Kidney capillary endothelial cell (primary cell): ENCODE measurements around the gene SOCS7.

ENCODE experiments used
- DNase-seq: peaks from one replicate; pipeline ENCODE4 v3.0.0-alpha.2; 2018; ENCODE audit warnings: low spot score

The SOCS7 gene

DNA sequence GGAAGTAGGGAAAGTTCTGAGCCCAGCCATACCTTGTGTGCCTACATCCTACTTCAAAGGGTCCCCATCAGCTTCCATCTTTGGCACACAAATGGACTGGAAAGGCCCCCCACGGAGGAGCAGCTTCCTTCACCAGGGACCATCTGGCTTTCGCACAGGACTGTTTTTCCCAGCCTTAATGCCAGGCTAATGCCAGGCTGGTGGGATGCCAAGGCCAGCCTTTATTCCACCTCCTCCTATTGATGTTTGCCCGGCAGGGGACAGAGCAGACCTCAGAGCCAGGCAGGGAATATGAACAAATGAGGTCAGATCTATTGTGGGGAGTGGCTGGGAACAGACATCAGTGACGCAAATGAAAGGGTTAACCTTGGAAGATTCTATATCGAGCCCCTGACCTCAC, 13.6 kb upstream of the SOCS7 start:
- no peak for DNase-seq

DNA sequence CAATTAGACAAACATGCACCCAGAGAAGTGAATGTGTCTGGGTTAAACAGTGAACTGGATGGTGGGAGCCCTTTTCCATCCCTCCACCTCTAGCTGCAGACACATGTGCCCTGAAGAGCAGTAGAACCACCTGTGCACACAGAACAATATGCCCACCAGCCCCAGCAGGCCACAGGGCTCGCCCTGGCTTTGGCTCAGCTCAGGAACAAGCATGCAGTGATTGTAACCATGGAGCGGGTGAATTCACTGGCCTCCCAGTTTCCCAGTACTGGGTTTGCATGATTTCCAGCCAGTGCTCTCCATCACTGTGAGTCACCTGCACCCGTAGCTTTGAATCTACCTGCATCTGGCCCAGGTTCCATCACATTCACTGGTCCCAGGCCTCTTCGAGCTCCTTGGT, 13.1 kb upstream of the SOCS7 start:
- no peak for DNase-seq

DNA sequence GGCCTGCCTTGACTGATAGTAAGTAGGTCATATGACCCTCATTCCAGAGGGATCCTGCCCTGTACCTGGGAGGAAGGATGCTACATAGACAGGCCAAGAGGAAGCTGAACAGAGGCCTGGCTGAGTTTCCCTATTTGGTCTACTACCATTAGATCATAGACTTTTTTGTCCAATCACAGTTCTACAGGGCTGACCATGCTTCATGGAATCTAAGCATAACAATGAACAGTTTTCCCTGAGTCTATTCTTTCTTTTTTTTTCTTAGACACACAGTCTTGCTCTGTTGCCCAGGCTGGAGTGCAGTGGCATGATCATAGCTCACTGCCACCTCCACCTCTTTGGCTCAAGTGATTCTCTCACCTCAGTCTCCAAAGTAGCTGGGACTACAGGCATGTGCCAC, 11.8 kb upstream of the SOCS7 start:
- no peak for DNase-seq

DNA sequence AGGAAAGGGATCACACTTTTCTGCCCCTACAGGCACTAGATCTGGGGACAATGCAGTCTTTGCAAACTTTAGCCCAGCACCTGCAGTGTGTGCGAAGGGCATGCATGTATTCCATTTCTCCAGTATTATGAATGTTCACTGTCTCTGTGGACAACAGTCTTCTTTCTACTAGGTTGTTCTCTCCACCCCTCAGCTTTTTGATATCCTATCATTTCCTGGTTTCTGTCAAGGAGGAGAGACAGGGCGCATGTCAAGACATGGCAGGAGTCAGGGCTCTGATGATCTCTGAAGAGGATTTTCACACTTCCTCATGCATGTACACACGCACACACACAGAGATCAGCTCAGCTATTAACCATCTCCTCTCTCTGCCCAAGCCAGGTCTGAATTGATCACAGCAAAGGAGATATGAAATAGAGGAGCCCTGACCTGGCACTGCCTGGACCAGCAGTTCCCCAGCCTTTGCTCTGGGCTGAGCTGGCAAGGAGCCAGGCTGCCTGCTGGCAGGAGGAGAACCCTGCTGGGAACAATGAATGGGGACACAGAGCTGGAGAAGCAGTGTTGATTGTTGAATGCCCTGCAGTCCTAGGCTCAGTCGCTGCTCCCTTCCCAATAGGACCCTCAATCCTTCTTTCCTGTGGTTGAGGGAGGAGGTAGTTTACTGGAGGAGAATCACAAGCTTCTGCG, 10.5 kb upstream of the SOCS7 start:
- no peak for DNase-seq

DNA sequence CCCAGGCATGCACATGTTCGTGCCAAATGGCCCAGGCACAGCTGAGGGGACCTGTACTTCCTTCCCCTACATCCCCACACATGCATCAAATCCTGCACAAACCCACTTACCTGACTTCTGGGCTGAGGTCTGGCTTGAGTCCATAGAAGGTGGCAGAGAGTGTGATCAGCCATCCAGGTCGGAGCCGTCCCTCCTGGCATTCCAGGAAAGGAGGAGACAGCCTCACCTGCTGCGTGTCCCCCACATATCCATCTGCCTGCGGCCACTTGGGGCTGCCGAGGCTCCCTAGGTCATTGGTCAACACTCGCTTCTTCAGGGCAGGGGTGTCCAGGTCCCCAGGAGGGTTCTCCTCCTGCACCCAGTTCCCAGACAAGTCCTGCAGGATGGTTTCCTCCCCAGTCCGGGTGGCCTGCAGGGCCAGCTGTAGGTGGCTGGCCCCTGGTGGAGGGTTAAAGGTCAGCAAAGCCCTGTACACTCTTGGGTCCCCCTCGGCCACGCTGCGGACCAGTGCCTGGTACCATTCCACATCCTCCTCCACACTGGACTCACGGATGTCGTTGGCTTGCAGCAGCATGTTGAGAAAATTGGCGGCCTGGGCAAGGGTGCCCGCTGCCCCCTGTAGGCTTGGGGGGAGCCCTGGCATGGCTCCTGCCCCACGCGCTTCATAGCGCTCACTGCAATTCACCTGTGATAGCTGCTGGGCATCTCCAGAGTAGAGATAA, 8.6 kb upstream of the SOCS7 start:
- DNase-seq = no peak

DNA sequence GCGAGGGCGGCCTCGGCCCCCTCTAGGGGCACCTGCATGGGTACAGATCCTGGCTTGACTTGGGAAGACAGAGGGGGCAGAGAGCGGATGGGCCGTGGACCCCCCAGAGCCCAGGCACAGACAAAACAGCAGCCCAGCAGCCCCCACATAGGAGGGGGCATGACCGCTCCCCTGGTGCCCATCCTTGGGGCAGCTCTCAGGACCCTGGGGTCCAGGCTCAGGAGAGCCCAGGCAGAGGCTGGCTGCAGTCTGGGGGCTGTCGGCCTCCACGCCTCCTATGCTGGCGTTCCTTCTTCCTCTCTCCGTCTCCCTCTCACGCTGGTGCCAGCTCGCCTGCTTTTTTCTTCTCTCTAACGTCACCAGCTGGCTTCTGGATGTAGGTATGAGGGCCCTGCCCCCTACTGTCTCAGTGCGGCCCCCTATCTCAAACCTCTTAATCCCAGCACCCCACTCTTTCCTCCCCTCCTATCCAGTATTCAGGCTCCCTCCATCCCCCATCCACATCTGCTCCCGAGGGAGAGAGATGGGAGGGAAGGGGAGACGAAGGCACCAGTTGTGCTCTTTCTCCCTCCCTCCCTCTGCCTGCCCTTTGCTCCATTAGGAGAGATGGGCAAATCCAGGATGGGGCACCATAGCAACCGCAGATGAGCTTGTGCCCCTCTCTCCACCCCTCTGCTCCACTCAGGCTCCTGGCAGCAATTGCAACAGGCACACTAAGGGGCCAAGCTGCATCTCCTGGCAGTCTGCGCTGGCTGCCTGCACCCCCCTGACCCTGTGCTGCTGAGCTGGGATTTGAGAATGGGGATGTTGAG, 7.8 kb upstream of the SOCS7 start, which contains the start of gene GPR179:
Gene GPR179 (minus strand): TSS at position 349 of the 812 bp plus-strand sequence. CDS start 167 bp downstream, at position 182.
- DNase-seq = no peak

DNA sequence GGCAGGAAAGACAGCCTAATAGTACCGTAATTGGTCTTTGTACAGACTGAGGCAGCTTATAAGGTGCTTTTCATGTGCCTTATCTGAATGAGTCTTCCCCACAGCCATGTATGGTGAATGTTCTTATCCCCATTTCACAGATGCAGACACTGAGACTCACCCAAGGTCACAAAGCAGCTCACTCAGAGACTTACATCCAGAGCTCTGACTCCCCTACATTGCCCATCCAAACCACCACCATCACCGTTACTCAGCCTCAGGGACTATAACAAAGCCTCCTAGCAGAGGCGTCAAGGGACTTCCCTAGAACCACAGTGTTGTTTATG, 7.3 kb upstream of the SOCS7 start:
- no peak for DNase-seq

DNA sequence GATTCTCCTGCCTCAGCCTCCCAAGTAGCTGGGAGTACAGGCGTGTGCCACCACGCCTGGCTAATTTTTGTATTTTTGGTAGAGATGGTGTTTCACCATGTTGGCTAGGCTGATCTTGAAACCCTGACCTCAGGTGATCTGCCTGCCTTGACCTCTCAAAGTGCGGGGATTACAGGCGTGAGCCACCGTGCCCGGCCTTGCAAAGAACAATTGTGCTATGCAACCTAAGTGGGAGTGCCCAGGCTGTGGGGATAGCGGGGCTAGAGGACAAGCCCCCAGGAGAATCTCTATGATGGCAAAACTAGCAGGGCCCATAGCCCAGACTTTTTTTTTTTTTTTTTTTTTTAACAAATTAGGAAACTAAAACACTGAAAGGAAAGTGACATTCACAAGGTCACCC, 5.9 kb upstream of the SOCS7 start:
- no peak for DNase-seq

DNA sequence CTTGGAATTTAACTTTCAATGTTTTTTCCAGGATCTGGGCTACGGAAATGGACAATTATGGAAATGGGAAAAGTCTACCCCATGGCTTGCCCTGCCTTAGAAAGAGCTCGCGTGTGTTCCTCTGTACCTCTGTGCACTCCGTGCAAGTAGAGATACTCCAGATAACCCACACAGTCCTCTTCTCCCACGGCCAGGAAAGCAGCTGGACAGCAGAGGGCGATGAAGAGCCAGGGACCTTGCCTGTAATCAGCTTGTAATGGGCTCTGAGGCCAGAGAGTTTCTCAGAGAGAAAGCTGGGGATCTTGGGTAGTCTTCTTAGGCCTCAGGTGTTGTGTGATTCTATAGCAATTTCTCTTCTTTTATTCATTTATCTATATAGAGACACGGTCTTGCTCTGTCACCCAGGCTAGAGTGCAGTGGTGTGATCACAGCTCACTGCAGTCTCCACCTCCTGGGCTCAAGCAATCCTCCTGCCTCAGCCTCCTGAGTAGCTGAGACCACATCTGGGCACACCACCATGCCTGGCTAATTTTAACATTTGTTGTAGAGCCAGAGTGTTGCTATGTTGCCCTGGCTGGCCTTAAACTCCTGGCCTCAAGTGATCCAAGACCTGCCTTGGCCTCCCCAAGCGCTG, 2.4 kb upstream of the SOCS7 start:
- peak; percentile 73 for DNase-seq

DNA sequence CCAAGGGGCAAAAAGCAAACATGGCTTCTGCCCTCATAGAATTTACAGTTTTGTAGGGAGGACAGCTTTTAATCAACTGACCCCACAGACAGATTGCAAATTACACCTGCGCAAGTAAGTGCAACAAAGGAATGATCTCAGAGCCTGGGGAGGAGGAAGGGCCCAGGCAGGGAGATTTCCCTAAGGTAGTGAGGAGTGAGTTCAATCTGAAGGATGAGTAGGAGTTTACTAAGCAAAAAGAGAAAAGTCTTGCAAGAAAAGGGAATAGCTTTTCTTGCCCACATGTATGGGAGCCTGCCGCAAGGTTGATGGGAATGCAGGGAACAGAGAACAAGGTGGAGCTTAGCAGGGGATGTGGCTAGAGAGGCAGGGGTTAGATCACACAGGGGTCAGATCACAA, 1.6 kb upstream of the SOCS7 start:
- DNase-seq = no peak

DNA sequence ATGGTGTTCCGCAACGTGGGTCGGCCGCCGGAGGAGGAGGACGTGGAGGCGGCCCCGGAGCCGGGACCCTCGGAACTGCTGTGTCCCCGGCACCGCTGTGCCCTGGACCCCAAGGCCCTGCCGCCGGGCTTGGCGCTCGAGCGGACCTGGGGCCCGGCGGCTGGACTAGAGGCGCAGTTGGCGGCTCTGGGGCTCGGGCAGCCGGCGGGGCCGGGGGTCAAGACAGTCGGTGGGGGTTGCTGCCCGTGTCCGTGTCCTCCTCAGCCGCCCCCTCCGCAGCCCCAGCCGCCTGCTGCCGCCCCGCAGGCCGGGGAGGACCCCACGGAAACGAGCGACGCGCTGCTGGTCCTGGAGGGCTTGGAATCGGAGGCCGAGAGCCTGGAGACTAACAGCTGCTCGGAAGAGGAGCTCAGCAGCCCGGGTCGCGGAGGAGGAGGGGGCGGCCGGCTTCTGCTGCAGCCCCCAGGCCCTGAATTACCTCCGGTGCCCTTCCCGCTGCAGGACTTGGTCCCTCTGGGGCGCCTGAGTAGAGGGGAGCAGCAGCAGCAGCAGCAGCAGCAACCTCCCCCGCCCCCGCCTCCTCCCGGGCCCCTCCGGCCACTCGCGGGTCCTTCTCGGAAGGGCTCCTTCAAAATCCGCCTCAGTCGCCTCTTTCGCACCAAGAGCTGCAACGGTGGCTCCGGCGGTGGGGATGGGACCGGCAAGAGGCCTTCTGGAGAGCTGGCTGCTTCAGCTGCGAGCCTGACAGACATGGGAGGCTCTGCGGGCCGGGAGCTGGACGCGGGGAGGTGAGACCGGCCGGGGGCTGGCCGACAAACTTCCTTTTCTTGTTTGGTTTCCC, 821 bp downstream of the SOCS7 start:
- peak; percentile 25 for DNase-seq

DNA sequence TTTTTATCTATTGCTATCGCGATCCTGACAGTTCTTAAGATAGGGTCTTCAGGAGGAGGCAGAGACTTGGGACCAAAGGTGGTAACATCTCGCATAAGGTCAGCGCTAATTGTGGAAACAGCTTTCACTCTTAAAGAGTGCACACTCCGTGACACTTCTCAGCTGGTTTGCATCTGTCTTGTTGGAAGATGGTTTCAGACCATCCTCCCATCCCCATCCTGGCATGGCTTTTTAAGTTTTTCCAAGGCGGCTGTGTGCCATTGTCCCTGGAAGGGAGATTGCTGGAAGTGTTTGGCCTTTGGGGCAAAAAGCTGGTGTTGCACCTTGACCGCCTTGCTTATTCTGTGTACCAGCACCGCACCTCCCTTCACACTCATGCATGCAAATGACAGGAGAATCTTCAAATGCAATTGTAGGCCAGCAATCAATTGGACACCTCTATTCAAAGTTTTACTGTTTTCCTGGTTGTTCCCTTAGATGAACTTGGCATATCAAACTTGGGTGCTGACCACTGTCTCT, 1.5 kb downstream of the SOCS7 start:
- no peak for DNase-seq

DNA sequence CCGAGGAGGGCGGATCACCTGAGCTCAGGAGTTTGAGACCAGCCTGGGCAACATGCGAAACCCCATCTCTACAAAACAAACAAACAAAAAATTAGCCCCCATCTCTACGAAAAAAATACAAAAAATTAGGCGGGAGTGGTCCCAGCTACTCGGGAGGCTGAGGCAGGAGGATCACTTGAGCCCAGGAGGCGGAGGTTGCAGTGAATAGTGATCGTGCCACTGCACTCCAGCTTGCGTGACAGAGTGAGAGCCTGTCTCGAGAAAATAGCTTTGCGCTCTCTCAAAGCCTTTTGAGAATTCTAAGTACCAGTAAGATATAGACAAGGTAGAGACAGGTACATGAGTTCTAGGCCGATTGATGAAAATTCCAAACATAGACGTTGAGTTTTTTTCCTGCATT, 2.0 kb downstream of the SOCS7 start:
- DNase-seq = no peak

DNA sequence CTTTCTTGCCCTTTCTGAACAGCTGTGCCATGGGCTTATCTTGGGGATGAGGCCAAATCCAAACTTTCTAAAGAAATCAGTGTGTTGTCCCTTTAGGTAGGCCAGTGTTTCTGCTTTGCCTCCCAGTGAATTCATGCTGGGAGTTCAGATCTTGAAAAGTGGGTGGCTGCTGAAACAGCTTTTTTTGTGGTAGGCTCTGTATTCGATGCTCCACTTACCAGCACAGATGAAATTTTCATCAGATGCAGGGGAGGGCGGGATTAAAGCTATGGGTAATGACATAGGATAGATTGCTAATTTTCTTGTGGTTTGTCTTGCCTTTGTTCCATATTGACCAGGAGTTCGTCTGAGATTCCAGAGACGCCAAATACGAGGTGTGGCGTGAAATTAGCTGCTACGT, 2.8 kb downstream of the SOCS7 start:
- DNase-seq = no peak

DNA sequence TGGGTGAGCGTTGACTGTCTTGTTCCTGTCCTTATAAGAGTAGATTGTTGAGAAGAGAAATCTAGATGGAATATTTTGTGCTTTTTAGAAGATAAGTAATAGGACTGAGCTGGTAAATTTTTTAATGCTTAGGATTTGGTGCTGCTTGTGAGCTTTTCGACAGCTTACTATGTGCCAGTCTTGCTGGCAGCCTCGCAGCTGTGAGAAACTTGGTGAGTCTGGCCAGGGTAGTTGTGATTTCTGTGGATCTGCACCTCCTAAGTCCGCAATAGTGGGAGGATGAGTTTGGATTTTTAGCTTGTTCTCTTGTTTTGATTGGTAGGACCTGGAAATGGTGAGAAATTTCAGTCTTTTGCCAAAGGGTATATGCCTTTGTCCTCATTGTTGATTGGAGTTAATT, 3.6 kb downstream of the SOCS7 start:
- DNase-seq = no peak

DNA sequence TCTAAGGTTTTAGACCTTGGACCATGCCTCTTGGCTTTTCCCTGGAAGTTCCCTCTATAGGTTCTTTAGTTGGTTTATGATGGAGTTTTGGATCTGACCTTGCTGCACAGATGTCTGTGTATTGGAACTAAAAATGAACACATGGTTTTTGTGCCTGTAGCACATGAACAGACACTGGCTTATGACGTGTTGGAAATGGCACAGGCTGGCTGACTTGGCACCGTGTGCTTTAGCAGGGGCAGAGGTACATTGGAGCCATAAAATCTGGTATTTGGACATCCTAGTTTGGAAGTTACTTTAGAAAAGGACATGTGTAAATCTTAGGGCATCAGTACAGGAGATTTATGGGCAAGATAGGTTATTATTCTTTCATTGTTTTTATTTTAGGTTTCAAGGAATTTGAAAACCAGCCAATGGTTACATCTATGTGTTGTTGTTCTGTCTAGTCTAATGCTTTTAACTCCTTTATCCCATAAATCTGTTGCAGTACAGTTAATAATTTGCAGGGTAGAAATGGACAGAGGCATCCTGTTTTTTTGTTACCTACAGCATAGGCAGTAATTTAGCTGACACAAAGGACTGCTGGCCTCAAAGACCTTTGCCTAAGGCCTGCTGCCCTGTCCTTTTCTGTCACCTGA, 6.0 kb downstream of the SOCS7 start:
- DNase-seq = no peak

DNA sequence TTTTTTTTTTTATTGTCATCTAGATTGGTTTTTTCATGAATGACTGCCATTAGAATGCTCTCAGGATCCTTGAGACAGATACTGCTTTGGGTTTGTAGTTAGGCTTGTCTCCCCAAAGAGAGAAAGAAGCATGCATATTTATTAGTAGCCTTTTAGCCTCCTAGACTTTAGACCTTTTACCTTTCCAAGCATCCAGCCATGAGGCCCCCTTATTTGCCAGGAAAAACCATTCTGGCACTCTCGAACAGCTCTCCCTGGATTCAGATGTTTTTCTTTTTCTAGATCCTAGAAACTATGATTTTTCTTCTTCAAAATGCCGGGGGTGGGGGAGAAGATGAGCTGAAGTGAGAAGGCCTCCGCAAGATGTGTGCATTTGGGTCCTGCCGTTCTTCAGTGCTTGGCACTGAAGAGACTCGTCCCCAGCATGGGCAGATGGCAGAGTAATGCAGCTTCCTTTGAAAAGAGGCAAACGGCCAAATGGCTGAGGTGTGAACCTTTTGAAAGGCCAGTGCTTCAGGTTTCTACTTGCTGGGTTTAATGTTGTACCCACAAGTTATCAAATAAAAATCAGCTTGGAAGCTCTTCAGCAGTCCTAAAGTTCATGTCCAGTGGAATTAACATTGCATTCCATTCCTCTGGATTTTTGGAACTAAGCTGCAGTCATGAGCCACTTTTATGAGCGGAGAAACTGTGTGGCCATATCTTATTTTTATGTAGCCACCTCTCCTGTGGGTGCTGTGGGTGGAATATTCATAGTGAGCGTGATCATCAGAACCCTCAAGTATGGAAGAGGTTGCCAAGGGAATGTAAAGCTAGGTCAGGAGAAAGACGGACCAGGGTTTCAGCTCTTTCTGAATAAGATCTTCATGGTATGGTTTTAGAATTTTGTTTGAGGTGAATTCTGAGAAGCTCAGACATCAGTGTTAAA, 7.2 kb downstream of the SOCS7 start:
- DNase-seq = no peak

DNA sequence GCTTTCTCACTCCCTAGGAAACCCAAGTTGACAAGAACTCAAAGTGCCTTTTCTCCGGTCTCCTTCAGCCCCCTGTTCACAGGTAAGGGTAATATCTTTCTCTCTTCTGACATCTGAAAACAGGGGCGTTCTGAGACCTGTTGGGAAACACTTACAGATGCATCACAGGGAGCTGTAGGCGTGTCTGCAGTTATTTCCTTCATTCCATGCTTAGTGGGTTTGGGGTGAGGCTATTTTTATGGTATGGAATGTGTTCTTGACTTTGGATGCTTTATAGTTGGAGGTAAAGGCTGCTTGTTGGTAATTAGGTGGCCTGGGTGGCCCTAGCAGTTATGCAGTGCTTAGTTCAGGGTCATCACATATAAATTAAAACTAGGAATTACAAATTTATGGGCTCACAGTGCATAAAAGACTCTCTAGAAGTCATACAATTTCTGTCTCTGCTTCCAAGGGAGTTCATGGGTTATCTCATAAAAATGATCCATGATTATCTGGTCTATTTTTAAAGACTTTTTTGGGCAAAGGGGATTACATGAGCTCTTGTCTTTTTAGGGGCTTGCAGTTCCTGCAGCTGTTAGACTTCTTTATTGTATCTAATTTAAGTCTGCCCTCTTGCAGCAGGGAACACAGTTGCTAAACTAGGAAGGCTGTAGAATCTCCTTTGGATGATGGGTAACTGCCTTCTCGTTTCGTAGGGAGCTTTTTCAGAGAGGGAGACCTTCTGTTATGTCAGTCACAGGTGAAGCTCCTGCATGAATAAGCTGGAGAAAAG, 10.2 kb downstream of the SOCS7 start:
- no peak for DNase-seq

DNA sequence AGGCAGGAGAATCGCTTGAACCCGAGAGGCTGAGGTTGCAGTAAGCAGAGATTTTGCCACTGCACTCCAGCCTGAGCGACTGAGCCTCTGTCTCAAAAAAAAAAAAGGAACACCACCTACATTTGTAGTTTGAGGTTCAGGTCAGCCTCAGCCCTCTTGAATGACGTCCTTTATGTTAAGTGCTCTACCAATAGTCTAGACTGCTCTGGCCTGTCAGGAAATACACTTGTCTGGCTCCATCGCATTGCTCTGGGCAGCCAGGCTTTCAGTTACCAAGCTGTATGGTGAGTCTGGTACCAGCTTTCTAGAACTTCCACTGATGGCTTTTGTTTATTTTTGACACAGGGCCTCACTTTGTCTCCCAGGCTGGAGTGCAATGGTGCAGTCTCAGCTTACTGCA, 11.4 kb downstream of the SOCS7 start:
- DNase-seq = no peak
